Activated naive CD8-positive, alpha-beta T cell (primary cell): ENCODE measurements around the gene TMEM134.
A peak's percentile ranks its signal among the peaks of the same experiment; 100 is the strongest.
"Not testable (repeated sequence)": the region's sequence is repeated elsewhere in the genome, so short reads cannot be mapped to it uniquely, and the experiment has no call there.

Source experiments
- H3K27ac Mint-ChIP-seq: one replicate; pipeline ENCODE4 v1.8.0; 2021; ENCODE audit warnings: mixed read lengths
- H3K27me3 Mint-ChIP-seq: one replicate; pipeline ENCODE4 v1.8.0; 2021; ENCODE audit warnings: mixed read lengths
- H3K36me3 Mint-ChIP-seq: one replicate; pipeline ENCODE4 v1.8.0; 2021; ENCODE audit warnings: mixed read lengths
- H3K4me1 Mint-ChIP-seq: one replicate; pipeline ENCODE4 v1.8.0; 2021; ENCODE audit warnings: low read depth, mixed read lengths
- H3K4me3 Mint-ChIP-seq: one replicate; pipeline ENCODE4 v1.8.0; 2021; ENCODE audit warnings: mild to moderate bottlenecking, mixed read lengths
- H3K9me3 Mint-ChIP-seq: one replicate; pipeline ENCODE4 v1.8.0; 2021; ENCODE audit warnings: low read depth, mixed read lengths

The TMEM134 gene

DNA sequence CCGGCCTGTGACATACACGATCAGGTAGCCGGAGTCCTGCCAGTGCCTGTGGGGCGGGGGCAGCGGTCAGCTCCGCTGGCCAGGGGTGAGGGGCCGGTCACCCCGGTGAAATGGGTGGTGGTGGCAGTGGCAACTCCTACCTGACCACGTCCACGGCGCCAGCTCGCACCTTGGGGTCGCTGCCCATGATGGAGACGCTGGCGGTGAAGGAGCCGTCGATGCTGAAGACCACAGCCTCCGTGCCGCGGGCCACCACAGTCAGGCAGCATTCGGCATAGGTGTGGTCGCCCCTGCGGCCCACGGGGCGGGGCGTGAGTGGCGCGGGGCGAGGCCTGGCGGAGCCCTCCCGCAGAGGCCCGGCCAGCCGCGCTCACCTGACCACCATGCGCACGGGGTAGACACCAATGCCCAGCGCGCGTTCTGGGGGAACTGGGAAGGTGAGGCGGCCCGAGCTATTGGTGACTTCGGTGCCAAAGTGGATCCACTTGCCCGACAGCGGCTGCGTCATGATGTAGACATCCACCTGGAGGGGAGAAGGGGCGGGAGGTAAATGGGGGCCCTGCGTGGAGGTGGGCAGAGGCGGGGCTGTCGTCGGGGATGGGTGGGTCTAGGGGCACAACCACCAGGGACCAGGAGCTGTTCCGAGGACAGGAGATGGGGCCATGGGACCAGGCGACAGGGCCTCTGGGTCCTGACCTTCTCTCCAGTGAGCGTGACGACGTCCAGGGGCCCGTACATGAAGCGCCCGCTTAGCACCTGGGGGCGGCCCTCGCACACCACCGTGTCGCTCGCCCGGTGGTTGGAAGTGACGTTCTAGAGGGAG lies 24.7 kb upstream of the TMEM134 start:
- H3K9me3 Mint-ChIP-seq = no peaks in the 10 kb centered on the region
- H3K4me3 Mint-ChIP-seq = no peak overlapping the region
- H3K27ac Mint-ChIP-seq = no peak overlapping the region
- peaks cover 5% of the 10 kb centered on the region for H3K4me1 Mint-ChIP-seq
- H3K27me3 Mint-ChIP-seq = no peaks in the 10 kb centered on the region
- peaks cover 4% of the 10 kb centered on the region for H3K36me3 Mint-ChIP-seq

DNA sequence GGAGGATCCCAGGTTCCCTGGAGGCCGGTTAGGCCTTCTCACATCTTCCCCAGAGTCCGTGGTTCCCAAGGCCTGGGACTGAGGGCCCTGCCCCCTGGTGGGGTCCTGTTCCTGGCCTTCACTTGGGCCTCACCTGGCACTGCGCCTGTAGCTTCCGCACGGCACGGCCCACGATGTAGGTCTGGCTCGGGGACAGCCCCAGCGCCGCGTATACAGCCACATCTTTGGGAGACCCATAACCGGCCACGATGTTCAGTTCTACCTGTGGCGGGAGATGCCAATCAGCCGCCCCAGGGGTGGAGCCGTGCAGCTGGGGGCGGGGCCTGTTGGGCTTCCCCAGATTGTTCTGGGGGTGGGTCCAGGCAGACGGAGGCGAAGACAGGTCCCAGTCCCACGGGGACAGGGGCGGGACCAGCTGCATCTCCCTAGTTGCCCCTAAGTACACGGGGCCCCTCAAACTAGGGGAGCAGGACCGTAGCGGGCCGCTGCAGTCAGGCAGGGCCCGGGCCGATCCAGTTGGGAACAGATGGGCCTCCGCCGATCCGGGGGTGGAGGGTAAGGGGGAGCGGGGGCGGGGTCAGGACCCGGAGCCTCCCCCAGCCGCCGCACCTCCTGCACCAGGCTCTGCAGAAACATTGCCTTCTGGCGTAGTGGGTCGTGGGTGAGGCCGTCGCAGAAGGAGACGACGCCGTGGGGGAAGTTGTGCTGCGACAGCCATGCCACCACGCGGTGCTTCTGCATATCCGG lies 23.9 kb upstream of the TMEM134 start:
- H3K4me1 Mint-ChIP-seq = peaks cover 8% of the 10 kb centered on the region
- H3K36me3 Mint-ChIP-seq = peaks cover 5% of the 10 kb centered on the region
- no peak overlapping the region for H3K27ac Mint-ChIP-seq
- no peaks in the 10 kb centered on the region for H3K9me3 Mint-ChIP-seq
- no peaks in the 10 kb centered on the region for H3K27me3 Mint-ChIP-seq
- no peak overlapping the region for H3K4me3 Mint-ChIP-seq

DNA sequence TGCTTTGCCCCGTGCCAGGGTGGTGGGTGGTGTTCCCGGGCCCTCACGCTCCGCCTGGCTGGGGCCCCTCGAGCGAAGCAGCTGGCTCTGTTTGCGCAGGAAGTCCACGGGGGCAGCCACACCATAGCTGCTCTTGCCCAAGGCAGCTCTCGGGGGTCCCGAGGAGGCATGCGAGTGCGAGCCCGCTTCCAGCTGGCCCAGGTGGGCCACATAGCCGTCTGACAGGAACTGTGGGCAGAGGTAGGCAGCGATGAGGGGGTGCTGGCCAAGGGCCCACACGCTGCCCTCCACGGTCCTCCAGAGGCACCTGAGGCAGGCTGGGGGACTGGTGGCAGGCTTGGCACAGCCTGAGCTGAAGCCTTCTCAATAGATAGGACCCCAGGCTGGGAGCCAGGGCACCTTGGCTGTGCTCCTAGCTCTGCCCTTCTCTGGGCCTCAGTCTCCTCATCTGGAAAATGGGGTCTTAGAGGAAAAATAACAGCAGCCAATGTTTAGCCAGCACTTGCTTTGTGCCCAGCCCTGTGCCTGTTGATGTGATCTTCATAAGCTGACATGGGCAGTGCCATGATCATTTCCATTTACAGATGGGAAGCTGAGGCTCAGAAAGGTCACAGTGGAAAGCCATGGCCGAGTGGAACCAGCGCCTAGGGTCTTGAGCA lies 23.1 kb upstream of the TMEM134 start:
- Mint-ChIP-seq H3K4me3 (no peak overlapping the region), H3K27me3 (no peaks in the 10 kb centered on the region), H3K4me1 (peaks cover 15% of the 10 kb centered on the region), H3K27ac (no peak overlapping the region), H3K9me3 (no peaks in the 10 kb centered on the region), H3K36me3 (peaks cover 10% of the 10 kb centered on the region)

DNA sequence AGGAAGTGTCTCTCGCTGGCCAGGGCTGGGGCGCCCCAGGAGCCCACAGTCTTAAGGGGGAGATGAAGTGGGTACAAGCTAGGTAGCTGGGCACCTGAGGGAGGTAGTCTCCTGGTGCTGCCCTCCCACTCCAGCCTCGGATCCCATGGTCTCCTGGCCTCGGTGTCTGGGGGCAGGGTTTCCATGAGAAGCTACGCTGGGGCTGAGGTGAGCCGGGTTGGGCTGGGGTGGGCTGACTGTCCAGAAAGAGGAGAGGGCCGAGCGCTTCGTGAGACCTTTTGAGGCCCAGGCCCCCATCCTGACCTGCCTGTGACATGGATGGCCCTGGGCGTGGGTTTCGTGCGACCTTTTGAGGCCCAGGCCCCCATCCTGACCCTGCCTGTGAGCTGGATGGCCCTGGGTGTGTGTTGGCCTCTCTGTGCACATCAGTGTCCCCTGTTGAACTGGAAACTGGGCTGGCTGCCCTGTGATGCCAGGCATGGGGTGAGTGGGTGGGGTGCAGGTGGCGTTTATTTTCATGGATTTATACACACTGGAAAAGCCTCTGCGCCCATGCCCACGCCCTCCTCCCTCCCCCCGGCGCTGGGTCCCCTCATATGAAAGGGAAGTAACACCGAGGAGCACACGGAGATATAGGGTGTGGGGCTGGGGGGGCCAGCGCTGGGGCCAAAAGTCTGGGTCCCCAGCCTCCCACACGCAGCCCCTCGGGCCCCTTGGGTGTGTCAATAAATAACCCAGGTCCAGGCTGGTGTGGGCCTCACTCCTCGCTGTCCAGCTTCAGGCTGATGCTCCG lies 22.4 kb upstream of the TMEM134 start:
- peaks cover 10% of the 10 kb centered on the region for H3K36me3 Mint-ChIP-seq
- H3K4me1 Mint-ChIP-seq = peaks cover 23% of the 10 kb centered on the region
- no peak overlapping the region for H3K4me3 Mint-ChIP-seq
- no peaks in the 10 kb centered on the region for H3K27me3 Mint-ChIP-seq
- H3K27ac Mint-ChIP-seq = peak overlapping the region; percentile 76
- H3K9me3 Mint-ChIP-seq = no peaks in the 10 kb centered on the region

DNA sequence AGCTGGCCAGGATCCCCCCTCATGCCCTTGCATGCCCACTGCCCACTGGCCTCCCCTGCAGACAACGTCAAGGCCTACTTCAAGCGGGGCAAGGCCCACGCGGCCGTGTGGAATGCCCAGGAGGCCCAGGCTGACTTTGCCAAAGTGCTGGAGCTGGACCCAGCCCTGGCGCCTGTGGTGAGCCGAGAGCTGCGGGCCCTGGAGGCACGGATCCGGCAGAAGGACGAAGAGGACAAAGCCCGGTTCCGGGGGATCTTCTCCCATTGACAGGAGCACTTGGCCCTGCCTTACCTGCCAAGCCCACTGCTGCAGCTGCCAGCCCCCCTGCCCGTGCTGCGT lies 21.6 kb upstream of the TMEM134 start:
- peaks cover 10% of the 10 kb centered on the region for H3K36me3 Mint-ChIP-seq
- H3K4me1 Mint-ChIP-seq = peaks cover 30% of the 10 kb centered on the region

DNA sequence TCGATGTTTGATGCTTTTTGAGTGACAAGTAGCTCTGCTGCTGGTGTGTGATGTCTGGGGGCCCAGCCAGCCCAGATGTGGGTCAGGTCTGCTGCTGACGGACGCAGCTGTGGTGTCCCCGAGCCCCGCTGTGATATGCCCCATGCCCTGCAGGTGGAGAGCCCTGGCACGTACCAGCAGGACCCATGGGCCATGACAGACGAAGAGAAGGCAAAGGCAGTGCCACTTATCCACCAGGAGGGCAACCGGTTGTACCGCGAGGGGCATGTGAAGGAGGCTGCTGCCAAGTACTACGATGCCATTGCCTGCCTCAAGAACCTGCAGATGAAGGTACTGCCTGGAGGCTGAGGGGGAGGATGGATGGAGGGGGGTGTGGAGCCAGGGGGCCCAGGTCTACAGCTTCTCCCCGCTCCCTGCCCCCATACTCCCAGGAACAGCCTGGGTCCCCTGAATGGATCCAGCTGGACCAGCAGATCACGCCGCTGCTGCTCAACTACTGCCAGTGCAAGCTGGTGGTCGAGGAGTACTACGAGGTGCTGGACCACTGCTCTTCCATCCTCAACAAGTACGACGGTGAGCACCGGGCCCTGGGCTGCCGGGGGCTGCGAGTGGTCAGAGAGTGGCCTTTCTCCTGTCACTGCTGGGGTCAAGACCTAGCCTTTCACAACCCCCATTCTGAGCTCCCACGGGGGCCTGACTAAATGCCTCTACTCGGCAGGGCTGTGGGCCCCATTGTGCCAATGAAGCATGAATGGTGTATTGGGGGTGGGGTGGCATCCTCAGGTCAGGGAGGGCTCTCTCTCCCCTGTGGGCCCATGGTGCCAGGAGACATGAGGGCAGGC lies 21.1 kb upstream of the TMEM134 start:
- Mint-ChIP-seq H3K36me3 (peaks cover 10% of the 10 kb centered on the region), H3K4me3 (peak overlapping the region; percentile 32), H3K27ac (peak overlapping the region; percentile 88)

More for the DNA sequence above, 21.6 kb upstream of the TMEM134 start:
- H3K27ac Mint-ChIP-seq = peak overlapping the region; percentile 76
- H3K27me3 Mint-ChIP-seq = no peaks in the 10 kb centered on the region
- H3K4me3 Mint-ChIP-seq = no peak overlapping the region
- no peaks in the 10 kb centered on the region for H3K9me3 Mint-ChIP-seq

DNA sequence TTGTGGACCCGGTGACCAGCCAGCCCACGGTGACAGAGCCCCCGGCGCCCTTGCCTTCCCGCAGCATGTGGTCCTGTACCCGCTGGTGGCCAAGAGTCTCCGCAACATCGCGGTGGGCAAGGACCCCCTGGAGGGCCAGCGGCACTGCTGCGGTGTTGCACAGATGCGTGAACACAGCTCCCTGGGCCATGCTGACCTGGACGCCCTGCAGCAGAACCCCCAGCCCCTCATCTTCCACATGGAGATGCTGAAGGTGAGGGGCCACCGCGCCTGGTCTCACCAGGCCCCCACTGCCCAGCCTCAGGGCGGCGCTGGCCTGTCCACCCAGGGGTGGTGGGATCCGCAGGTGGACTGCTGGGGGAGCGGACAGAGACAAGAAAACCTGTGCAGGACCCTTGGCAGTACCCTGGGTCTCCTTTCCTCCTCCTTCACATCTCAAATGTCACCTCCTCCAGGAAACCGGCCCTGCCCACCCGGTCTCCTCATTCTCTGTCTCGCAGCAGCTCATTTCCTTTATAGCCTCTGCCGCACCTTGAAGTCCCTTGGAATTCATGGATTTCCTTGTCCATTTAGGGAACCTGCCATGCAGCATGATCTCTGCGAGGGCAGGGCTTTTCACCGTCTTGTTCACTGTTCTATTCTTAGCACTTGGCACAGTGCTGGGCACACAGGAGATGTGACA lies 20.3 kb upstream of the TMEM134 start:
- Mint-ChIP-seq H3K9me3 (no peaks in the 10 kb centered on the region), H3K27me3 (no peaks in the 10 kb centered on the region), H3K4me3 (peak overlapping the region; percentile 32), H3K4me1 (peaks cover 42% of the 10 kb centered on the region), H3K27ac (peak overlapping the region; percentile 88), H3K36me3 (peaks cover 10% of the 10 kb centered on the region)

More for the DNA sequence above, 21.1 kb upstream of the TMEM134 start:
- peaks cover 34% of the 10 kb centered on the region for H3K4me1 Mint-ChIP-seq
- H3K9me3 Mint-ChIP-seq = no peaks in the 10 kb centered on the region
- no peaks in the 10 kb centered on the region for H3K27me3 Mint-ChIP-seq

DNA sequence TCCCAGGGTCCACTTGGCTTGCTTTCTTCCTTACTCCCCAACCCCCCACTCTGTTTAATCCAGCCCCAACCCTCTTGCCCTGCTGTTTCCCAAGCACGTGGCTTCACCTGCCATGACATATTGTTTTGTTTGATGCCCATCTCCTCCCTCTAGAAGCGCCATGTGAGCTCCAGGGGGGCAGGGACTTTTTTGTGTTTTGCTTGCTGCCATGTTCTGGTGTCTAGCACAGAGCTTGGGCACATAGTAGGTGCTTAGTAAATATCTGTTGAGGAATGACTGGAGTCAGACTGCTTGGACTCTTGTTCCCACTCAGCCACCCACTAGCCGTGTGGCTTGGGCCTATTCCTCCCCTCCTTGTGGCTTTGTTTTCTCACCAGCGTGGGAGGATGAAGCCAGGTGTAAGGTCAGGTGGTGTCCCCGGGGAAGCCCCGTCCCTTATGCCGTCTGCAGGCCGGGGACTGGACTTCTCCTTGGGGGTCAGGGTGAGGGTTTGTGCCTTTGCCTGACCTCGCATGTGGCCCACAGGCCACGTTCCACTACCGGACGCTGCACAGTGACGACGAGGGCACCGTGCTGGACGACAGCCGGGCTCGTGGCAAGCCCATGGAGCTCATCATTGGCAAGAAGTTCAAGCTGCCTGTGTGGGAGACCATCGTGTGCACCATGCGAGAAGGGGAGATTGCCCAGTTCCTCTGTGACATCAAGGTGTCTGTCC lies 17.6 kb upstream of the TMEM134 start:
- Mint-ChIP-seq H3K9me3 (no peaks in the 10 kb centered on the region), H3K36me3 (peaks cover 10% of the 10 kb centered on the region), H3K27ac (peak overlapping the region; percentile 98), H3K27me3 (no peaks in the 10 kb centered on the region), H3K4me3 (peak overlapping the region; percentile 81), H3K4me1 (peaks cover 63% of the 10 kb centered on the region)

DNA sequence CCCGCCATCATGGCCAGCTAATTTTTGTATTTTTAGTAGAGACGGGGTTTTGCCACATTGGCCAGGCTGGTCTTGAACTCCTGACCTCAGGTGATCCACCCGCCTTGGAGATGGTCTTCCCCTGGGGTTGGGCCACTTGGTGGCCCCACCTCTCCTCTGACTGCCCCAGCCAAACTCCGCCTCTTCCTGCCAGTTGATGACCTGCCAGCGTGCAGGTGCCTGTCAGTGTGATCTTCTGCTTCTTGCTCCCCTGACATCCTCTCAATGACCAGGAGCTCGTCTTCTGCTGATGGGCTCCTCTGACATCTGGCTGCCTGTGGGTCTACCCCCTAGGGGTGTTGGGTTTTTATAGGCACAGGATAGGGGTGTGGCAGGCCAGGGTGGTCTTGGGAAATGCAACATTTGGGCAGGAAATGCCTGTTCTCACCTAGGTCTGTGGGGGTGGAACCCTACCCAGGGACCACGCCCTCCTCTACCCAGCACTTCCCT lies 16.9 kb upstream of the TMEM134 start:
- Mint-ChIP-seq H3K27ac (peak overlapping the region; percentile 98), H3K36me3 (peaks cover 10% of the 10 kb centered on the region), H3K4me3 (peak overlapping the region; percentile 81), H3K4me1 (peaks cover 63% of the 10 kb centered on the region)
- H3K27me3 Mint-ChIP-seq, H3K9me3 Mint-ChIP-seq: not testable (repeated sequence)

DNA sequence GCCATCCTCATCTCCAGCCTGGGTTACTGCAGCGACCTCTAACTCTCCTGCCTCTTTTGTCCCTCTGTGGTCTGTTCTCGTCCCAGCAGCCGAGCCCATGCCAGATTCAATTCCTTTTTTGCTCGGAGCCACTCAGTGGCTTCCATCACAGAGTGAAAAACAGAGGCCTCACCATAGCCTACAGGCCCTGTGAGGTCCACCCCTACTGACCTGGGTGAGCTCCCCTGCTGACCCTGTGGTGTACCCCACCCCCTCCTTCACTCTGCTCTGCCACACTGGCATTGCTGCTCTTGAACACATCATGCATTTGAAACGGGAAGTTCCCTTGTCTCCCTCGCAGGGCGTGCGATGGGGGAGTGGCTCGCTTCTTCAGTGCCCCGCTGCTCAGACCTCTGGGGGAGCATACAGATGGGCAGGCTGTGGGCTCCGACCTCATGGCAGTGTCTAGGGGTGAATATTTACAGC lies 15.8 kb upstream of the TMEM134 start:
- Mint-ChIP-seq H3K27ac (peak overlapping the region; percentile 99), H3K9me3 (no peaks in the 10 kb centered on the region), H3K36me3 (peaks cover 10% of the 10 kb centered on the region), H3K4me3 (peak overlapping the region; percentile 93), H3K27me3 (no peaks in the 10 kb centered on the region), H3K4me1 (peaks cover 62% of the 10 kb centered on the region)

DNA sequence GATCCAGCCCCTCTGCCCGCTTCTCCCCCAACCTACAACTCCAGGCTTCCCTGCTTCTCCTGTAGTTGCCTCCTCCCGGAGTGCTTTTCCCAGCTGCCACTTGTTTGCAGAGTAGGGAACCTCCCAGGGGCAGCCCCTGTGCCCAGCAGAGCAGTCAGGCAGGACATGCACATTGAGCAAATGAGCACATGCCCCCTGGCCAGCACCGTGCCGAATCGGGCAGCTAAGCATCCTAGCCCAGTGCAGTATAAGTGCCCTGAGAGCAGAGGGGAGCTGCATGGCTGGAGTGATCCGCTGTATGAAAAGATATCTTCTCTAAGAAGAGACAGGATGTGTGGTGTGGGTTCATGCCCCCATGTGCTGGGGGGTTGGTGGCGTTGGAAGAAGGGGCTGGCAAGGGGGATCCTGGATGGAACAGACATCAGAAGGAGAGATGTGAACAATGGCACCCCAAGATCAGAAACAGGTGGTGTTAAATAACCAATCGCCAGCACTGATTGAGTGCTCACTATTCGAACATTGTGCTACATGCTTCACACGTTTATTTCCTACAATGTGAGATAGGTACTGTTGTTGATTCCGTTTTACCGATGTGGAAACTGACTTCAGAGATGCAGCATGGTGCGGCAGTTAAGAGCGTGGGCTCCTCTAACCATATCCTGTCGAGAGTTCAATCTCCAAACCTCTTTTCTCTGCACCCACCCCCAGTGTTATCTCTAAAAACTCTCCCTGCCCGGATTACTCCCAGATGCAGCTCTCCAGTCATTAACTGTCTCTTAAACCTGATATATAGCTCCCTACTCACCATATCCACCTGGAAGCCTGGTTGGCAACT lies 15.0 kb upstream of the TMEM134 start:
- H3K4me3 Mint-ChIP-seq = peak overlapping the region; percentile 93
- H3K27me3 Mint-ChIP-seq = no peaks in the 10 kb centered on the region
- peaks cover 6% of the 10 kb centered on the region for H3K36me3 Mint-ChIP-seq
- H3K4me1 Mint-ChIP-seq = peaks cover 58% of the 10 kb centered on the region
- H3K27ac Mint-ChIP-seq = peak overlapping the region; percentile 99
- no peaks in the 10 kb centered on the region for H3K9me3 Mint-ChIP-seq
